CD8-positive, alpha-beta memory T cell (primary cell): ENCODE results near the gene OPRL1. TPM values are rescaled to one million over a fixed set of nuclear protein-coding genes. Genes with fewer than 3 reads are reported as not detected.

Experiments used
- CTCF ChIA-PET: fragments of 350-600 bp; sonication (Branson Sonifier 250); formaldehyde crosslinking; loops from one replicate; lab custom pipeline; 2021; ENCODE audit warnings: antibody characterized with exemption; lab: Charles Lee
- POLR2A ChIA-PET: fragments of 350-600 bp; sonication (Branson Sonifier 250); formaldehyde crosslinking; loops from one replicate; lab custom pipeline; 2021; ENCODE audit warnings: antibody characterized with exemption; lab: Charles Lee
- DNase-seq, 5 donors: peaks; one replicate each; pipeline versions ENCODE4 v3.0.0 to v3.0.0-alpha.2; 2020 to 2022; ENCODE audit warnings: mixed read lengths in 1 of 5
- H3K27ac ChIP-seq: one replicate; pipeline ENCODE4 v1.7.0; 2013; ENCODE audit warnings: low read depth, mild to moderate bottlenecking, low read length, moderate library complexity
- H3K27me3 ChIP-seq: 2 replicates; pipeline ENCODE4 v1.7.0; 2013; ENCODE audit warnings: low read length, mild to moderate bottlenecking; ENCODE audit not compliant: insufficient read depth, poor library complexity, severe bottlenecking
- H3K36me3 ChIP-seq: 2 replicates; pipeline ENCODE4 v1.7.0; 2013; ENCODE audit warnings: mild to moderate bottlenecking, low read length, moderate library complexity; ENCODE audit not compliant: insufficient read depth
- H3K4me1 ChIP-seq: 2 replicates; pipeline ENCODE4 v1.7.0; 2013; ENCODE audit warnings: mild to moderate bottlenecking, low read length, moderate library complexity; ENCODE audit not compliant: insufficient read depth
- H3K4me3 ChIP-seq: 2 replicates; pipeline ENCODE4 v1.7.0; 2013; ENCODE audit warnings: mild to moderate bottlenecking, low read length
- H3K9me3 ChIP-seq: 2 replicates; pipeline ENCODE4 v1.7.0; 2013; ENCODE audit warnings: mild to moderate bottlenecking, low read length
- H3K27ac Mint-ChIP-seq, 8 donors: one replicate each; pipeline ENCODE4 v1.8.0; 2020 to 2021; ENCODE audit warnings: mixed read lengths in 8 of 8, mild to moderate bottlenecking in 6 of 8, inconsistent platforms in 3 of 8, moderate library complexity in 3 of 8
- H3K27me3 Mint-ChIP-seq, 2 donors: one replicate each; pipeline ENCODE4 v1.8.0; 2020 to 2021; ENCODE audit warnings: mixed read lengths in 2 of 2, mild to moderate bottlenecking in 1 of 2, moderate library complexity in 1 of 2
- H3K36me3 Mint-ChIP-seq, 3 donors: one replicate each; pipeline ENCODE4 v1.8.0; 2020 to 2021; ENCODE audit warnings: mixed read lengths in 3 of 3, inconsistent platforms in 1 of 3, mild to moderate bottlenecking in 1 of 3
- H3K4me1 Mint-ChIP-seq, 3 donors: one replicate each; pipeline ENCODE4 v1.8.0; 2020 to 2021; ENCODE audit warnings: mixed read lengths in 3 of 3, inconsistent platforms in 1 of 3, mild to moderate bottlenecking in 1 of 3
- H3K4me3 Mint-ChIP-seq, 7 donors: one replicate each; pipeline ENCODE4 v1.8.0; 2020 to 2021; ENCODE audit warnings: mixed read lengths in 7 of 7, mild to moderate bottlenecking in 6 of 7, moderate library complexity in 4 of 7, inconsistent platforms in 2 of 7
- H3K9me3 Mint-ChIP-seq, 5 donors: one replicate each; pipeline ENCODE4 v1.8.0; 2020 to 2022; ENCODE audit warnings: mixed read lengths in 5 of 5, mild to moderate bottlenecking in 3 of 5, moderate library complexity in 2 of 5, inconsistent platforms in 1 of 5
- polyA plus RNA-seq: library from polyadenylated mRNA; unstranded; fragments of 300-500 nt; fragmentation: Illumina TruSeq; gene quantifications from one replicate; pipeline ENCODE4 v1.2.3, GENCODE V29; 2021
- total RNA-seq, 2 experiments: library from RNA; stranded (reverse); gene quantifications; one replicate each; pipeline ENCODE4 v1.2.3, GENCODE V29; 2021

Gene OPRL1
- total and polyA plus RNA-seq, 3 experiments from 2014 or later, result 0.38 to 0.49 (median 0.44) TPM

- Histone ChIP-seq H3K27ac (no peak overlapping the region), H3K9me3 (no peaks in the 10 kb centered on the region), H3K4me1 (no peaks in the 10 kb centered on the region), H3K4me3 (no peak overlapping the region), H3K36me3 (no peaks in the 10 kb centered on the region), H3K27me3 (no peaks in the 10 kb centered on the region)
- Mint-ChIP-seq H3K4me3 (no peak overlapping the region), H3K27ac (no peak overlapping the region), H3K4me1 (peaks cover 0 to 15% (median 5%) of the 10 kb centered on the region in 3 donors), H3K27me3 (peaks cover 0 to 3% of the 10 kb centered on the region in 2 donors), H3K9me3 (no peaks in the 10 kb centered on the region), H3K36me3 (peaks cover 0 to 2% (median 0%) of the 10 kb centered on the region in 3 donors)
- no peak for DNase-seq
- ChIA-PET POLR2A (interaction anchor here (0.5 kb wide), 1 partner anchor 26 kb away, joined by 3 read pairs; no protein-coding TSS in a partner anchor), CTCF (interaction anchor here (1.0 kb wide), 1 partner anchor 57 kb away, joined by 3 read pairs; no protein-coding TSS in a partner anchor)
Measured at GRCh38 chr20:64095455-64095854, 15.6 kb downstream of the OPRL1 start.

DNA sequence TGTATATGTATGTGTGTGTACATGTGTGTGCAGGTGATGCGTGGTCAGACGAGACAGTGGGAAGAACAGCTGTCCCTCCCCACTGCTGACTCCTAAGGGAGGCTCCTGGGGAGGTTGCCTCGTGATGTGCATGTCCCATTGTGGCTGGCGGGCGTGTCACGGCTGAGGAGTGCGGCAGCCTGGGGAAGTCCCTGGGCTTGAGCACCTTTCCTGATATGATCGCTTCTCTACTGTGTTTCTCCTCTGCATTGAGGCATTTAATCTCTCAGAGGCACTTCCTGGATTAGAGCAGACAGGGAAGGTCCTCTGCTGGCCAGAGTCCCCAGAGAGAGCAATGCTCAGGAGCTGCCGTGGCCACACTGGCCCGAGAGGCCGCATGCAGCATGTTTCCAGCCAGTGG lies 16.0 kb downstream of the OPRL1 start:
- H3K9me3 ChIP-seq, result no peaks in the 10 kb centered on the region
- POLR2A ChIA-PET, result no interaction called here
- no peaks in the 10 kb centered on the region for H3K4me1 ChIP-seq
- no peak overlapping the region for H3K27ac ChIP-seq
- CTCF ChIA-PET, result interaction anchor here (1.0 kb wide), 1 partner anchor 58 kb away, joined by 3 read pairs; no protein-coding TSS in a partner anchor
- Mint-ChIP-seq H3K27ac (no peak overlapping the region), H3K4me3 (no peak overlapping the region), H3K9me3 (no peaks in the 10 kb centered on the region), H3K4me1 (peaks cover 0 to 20% (median 5%) of the 10 kb centered on the region in 3 donors), H3K36me3 (peaks cover 0 to 2% (median 0%) of the 10 kb centered on the region in 3 donors), H3K27me3 (peaks cover 0 to 4% of the 10 kb centered on the region in 2 donors)
- H3K36me3 ChIP-seq, result no peaks in the 10 kb centered on the region
- H3K4me3 ChIP-seq, result no peak overlapping the region
- no peaks in the 10 kb centered on the region for H3K27me3 ChIP-seq
- no peak for DNase-seq

DNA sequence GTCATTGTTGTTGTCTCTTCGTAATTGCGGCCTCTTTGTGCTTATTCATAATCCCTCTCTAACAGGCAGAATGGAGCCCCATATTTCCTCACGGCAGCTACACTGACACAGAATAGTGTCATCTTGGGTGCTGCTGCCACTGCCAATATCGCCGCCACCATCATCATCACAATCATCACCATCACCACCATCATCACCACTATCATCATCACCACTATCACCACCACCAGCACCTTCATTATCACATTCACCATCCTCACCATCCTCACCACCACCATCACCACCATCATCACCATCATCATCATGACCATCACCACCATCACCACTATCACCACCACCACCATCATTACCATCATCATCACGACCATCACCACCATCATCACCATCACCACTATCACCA lies 16.7 kb downstream of the OPRL1 start:
- Mint-ChIP-seq H3K27ac (peak overlapping the region in 2 of 8 donors; percentile 0 to 16), H3K9me3 (no peaks in the 10 kb centered on the region), H3K36me3 (peaks cover 0 to 2% (median 0%) of the 10 kb centered on the region in 3 donors), H3K27me3 (peaks cover 0 to 10% of the 10 kb centered on the region in 2 donors), H3K4me3 (no peak overlapping the region), H3K4me1 (peaks cover 0 to 26% (median 10%) of the 10 kb centered on the region in 3 donors)
- Histone ChIP-seq H3K36me3 (no peaks in the 10 kb centered on the region), H3K27ac (no peak overlapping the region), H3K4me1 (peaks cover 1% of the 10 kb centered on the region), H3K4me3 (no peak overlapping the region), H3K27me3 (peaks cover 2% of the 10 kb centered on the region), H3K9me3 (no peaks in the 10 kb centered on the region)
- DNase-seq, result no peak
- ChIA-PET POLR2A (no interaction called here), CTCF (no interaction called here)

DNA sequence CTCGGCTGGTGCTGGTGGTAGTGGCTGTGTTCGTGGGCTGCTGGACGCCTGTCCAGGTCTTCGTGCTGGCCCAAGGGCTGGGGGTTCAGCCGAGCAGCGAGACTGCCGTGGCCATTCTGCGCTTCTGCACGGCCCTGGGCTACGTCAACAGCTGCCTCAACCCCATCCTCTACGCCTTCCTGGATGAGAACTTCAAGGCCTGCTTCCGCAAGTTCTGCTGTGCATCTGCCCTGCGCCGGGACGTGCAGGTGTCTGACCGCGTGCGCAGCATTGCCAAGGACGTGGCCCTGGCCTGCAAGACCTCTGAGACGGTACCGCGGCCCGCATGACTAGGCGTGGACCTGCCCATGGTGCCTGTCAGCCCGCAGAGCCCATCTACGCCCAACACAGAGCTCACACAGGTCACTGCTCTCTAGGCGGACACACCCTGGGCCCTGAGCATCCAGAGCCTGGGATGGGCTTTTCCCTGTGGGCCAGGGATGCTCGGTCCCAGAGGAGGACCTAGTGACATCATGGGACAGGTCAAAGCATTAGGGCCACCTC lies 18.7 kb downstream of the OPRL1 start:
- POLR2A ChIA-PET, result no interaction called here
- H3K27ac Mint-ChIP-seq, result no peak overlapping the region

DNA sequence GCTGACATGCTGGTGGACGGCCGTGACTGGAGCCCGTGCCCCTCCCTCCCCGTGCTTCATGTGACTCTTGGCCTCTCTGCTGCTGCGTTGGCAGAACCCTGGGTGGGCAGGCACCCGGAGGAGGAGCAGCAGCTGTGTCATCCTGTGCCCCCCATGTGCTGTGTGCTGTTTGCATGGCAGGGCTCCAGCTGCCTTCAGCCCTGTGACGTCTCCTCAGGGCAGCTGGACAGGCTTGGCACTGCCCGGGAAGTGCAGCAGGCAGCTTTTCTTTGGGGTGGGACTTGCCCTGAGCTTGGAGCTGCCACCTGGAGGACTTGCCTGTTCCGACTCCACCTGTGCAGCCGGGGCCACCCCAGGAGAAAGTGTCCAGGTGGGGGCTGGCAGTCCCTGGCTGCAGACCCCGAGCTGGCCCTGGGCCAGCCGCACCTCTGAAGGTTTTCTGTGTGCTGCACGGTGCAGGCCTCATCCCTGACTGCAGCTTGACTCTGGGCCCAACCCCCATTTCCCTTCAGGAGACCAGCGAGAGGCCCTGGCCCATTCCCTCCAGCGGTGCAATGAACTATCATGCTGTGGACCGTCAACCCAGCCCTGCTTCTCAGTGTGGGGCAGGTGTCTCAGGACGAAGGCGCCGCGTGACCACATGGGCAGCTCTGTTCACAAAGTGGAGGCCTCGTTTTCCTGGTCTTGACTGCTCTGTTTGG lies 19.4 kb downstream of the OPRL1 start:
- H3K27me3 ChIP-seq, result peaks cover 7% of the 10 kb centered on the region
- Mint-ChIP-seq H3K27me3 (peaks cover 7 to 21% of the 10 kb centered on the region in 2 donors), H3K4me3 (no peak overlapping the region), H3K9me3 (no peaks in the 10 kb centered on the region), H3K36me3 (peaks cover 0 to 2% (median 0%) of the 10 kb centered on the region in 3 donors), H3K4me1 (peaks cover 0 to 27% (median 11%) of the 10 kb centered on the region in 3 donors), H3K27ac (no peak overlapping the region)
- DNase-seq, result no peak
- CTCF ChIA-PET, result interaction anchor here (1.1 to 2.0 kb wide), 3 partner anchors 15 to 61 kb away, joined by 4 to 8 read pairs (median 5); partner anchors contain the start of gene LKAAEAR1
- H3K4me1 ChIP-seq, result peaks cover 6% of the 10 kb centered on the region
- H3K27ac ChIP-seq, result no peak overlapping the region
- no peaks in the 10 kb centered on the region for H3K36me3 ChIP-seq
- no peak overlapping the region for H3K4me3 ChIP-seq
- H3K9me3 ChIP-seq, result no peaks in the 10 kb centered on the region
- POLR2A ChIA-PET, result no interaction called here

More for the DNA sequence above, 18.7 kb downstream of the OPRL1 start:
- Mint-ChIP-seq H3K4me3 (no peak overlapping the region), H3K9me3 (no peaks in the 10 kb centered on the region), H3K4me1 (peaks cover 0 to 27% (median 11%) of the 10 kb centered on the region in 3 donors), H3K36me3 (peaks cover 0 to 2% (median 0%) of the 10 kb centered on the region in 3 donors), H3K27me3 (peaks cover 7 to 16% of the 10 kb centered on the region in 2 donors)
- H3K4me3 ChIP-seq, result no peak overlapping the region
- H3K27me3 ChIP-seq, result peaks cover 7% of the 10 kb centered on the region
- peaks cover 6% of the 10 kb centered on the region for H3K4me1 ChIP-seq
- no peak overlapping the region for H3K27ac ChIP-seq
- H3K36me3 ChIP-seq, result no peaks in the 10 kb centered on the region
- no peak for DNase-seq
- H3K9me3 ChIP-seq, result no peaks in the 10 kb centered on the region
- CTCF ChIA-PET, result interaction anchor here (1.2 to 2.0 kb wide), 2 partner anchors 15 to 21 kb away, joined by 4 to 8 read pairs; partner anchors contain the start of gene LKAAEAR1

DNA sequence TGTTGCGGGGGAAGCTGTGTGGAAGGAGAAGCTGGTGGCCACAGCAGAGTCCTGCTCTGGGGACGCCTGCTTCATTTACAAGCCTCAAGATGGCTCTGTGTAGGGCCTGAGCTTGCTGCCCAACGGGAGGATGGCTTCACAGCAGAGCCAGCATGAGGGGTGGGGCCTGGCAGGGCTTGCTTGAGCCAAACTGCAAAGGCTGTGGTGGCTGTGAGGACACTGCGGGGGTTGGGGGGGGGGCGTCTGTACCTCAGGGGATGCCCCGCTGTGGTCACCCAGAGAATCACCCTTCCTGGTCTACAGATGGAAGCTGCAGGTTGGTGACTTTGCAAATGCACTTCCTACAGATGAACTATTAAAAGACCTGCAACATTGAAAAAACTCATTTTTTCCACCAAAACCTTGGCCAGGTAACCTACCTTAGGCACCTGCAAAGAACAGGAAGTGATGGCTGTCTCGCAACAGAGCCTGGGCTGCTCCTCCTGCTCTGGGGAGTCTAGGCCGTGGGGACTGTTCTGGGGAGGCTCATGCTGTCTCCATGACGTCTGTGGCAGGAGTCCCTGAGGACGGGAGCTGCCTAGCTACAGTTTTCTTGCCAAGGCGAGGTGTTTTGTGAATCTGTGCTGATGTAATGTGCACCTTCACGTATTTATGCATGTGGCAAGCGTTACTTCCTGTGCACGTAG lies 20.1 kb downstream of the OPRL1 start:
- peaks cover 0 to 27% (median 11%) of the 10 kb centered on the region in 3 donors for H3K4me1 Mint-ChIP-seq
- peak overlapping the region in 3 of 7 donors; percentile 28 to 71 (median 43) for H3K4me3 Mint-ChIP-seq

GRCh38 chr20:64100566-64100888 lies 20.6 kb downstream of the OPRL1 start:
- H3K4me3 ChIP-seq, result no peak overlapping the region
- ChIA-PET POLR2A (no interaction called here), CTCF (interaction anchor here (1.1 to 2.7 kb wide), 3 partner anchors 17 to 63 kb away, joined by 5 to 13 read pairs (median 8); partner anchors contain the start of gene LKAAEAR1)
- no peaks in the 10 kb centered on the region for H3K36me3 ChIP-seq
- Mint-ChIP-seq H3K4me1 (peaks cover 0 to 27% (median 11%) of the 10 kb centered on the region in 3 donors), H3K9me3 (no peaks in the 10 kb centered on the region), H3K36me3 (peaks cover 0 to 2% (median 0%) of the 10 kb centered on the region in 3 donors), H3K27ac (peak overlapping the region in 2 of 8 donors; percentile 26 to 60), H3K4me3 (peak overlapping the region in 2 of 7 donors; percentile 28 to 71), H3K27me3 (peaks cover 9 to 21% of the 10 kb centered on the region in 2 donors)
- H3K9me3 ChIP-seq, result no peaks in the 10 kb centered on the region
- H3K27me3 ChIP-seq, result peaks cover 7% of the 10 kb centered on the region
- H3K27ac ChIP-seq, result no peak overlapping the region
- DNase-seq, result no peak
- peaks cover 6% of the 10 kb centered on the region for H3K4me1 ChIP-seq

More for the DNA sequence above, 20.1 kb downstream of the OPRL1 start:
- Histone ChIP-seq H3K36me3 (no peaks in the 10 kb centered on the region), H3K27me3 (peaks cover 7% of the 10 kb centered on the region), H3K9me3 (no peaks in the 10 kb centered on the region), H3K27ac (no peak overlapping the region), H3K4me1 (peaks cover 6% of the 10 kb centered on the region), H3K4me3 (no peak overlapping the region)
- Mint-ChIP-seq H3K36me3 (peaks cover 0 to 2% (median 0%) of the 10 kb centered on the region in 3 donors), H3K27me3 (peaks cover 8 to 21% of the 10 kb centered on the region in 2 donors), H3K9me3 (no peaks in the 10 kb centered on the region), H3K27ac (peak overlapping the region in 5 of 8 donors; percentile 26 to 81 (median 60))
- ChIA-PET POLR2A (no interaction called here), CTCF (interaction anchor here (1.1 to 2.0 kb wide), 3 partner anchors 16 to 62 kb away, joined by 4 to 8 read pairs (median 5); partner anchors contain the start of gene LKAAEAR1)
- DNase-seq, result peak in 3 of 5 donors; percentile 42 to 63 (median 54)
